GM18858 (cell line): ENCODE results near the gene SLC16A13.
"Not testable (repeated sequence)": the region's sequence is repeated elsewhere in the genome, so short reads cannot be mapped to it uniquely, and the experiment has no call there.

Source experiments
- ATAC-seq: cut with Tn5 transposase; IDR thresholded peaks from one replicate; pipeline ENCODE4 v1.9.1; 2021; ENCODE audit not compliant: unreplicated experiment

The SLC16A13 gene

DNA sequence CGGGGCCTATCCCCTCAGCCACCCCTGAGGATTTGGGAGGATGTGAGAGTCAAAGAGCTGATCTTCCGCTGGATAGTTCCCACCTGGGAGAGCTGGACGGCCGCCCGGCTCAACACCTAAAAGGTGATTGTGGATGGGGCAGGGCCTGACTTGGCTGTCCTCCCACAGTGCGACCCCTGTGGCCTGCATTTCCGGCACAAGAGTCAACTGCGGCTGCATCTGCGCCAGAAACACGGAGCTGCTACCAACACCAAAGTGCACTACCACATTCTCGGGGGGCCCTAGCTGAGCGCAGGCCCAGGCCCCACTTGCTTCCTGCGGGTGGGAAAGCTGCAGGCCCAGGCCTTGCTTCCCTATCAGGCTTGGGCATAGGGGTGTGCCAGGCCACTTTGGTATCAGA, 8.5 kb upstream of the SLC16A13 start:
- ATAC-seq, result no peak

DNA sequence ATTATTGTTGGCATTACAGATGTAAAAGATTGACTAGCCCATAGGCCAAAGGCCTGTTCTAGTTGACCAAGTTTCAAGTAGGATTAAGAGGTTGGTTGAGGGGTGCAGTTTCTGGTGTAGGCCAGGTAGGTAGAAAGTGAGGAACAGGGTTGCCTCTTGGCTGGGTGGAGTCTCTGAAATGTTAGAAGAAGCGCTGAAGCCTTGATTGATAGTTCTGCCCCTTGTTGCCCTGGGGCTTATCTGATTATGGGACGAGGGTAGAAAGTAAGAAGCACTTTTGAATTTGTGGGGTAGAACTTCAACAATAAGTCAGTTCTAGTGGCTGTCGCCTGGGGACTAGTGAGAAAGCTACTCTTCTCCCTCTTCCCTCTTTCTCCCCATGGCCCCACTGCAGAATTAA, 6.7 kb upstream of the SLC16A13 start:
- ATAC-seq, result no peak

DNA sequence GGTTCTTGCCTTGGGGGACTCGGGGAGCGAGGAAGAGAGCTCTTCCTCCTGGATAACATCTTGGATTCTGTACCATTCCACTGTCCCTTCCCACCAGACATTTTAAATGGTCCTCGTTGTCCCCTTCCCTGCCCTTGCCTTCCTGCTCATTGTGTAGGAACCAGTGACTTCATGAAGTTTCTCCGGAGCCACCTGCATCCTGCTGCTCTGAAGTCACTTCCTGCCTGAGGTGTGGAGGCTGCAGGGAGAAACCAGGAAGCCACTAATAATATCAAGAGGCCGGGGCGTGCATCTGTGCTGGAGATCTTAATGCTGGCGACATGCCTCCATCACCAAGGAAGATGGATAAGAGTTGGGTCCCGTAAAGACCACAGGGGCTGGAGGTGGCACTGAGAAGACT, 6.2 kb upstream of the SLC16A13 start:
- no peak for ATAC-seq

DNA sequence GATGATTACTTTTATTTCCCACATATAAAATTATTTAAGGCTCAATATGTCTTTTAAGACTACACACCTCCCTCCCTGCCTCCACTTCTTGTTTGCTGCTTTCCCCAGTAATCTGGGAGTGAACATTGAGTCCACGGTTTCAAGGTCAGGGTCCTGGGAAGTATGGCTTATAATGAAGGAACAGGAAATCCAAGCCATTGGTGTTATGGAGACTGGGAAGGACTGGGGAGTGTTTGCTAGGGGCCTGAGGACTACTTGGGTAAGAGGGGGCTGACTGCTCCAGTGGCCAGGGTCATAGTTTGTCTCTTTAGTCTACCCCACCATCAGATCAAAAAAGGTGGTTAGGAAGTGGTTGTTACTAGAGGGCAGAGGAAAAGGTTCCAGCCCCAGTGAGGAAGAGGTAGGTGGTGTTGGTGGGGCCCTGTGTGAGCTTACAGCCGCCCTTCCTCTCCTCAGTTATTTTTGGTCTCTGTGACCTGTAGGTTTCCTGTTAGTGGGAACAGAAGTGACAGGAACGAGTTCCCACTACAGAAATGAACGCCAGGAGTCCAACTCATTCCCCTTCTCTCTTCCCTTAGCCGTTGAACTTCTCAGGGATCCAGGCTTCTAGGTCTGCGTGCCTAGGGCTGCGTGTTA, 742 bp upstream of the SLC16A13 start:
- peak; percentile 12 for ATAC-seq

- ATAC-seq, result no peak
Measured at GRCh38 chr17:7038025-7038862, 2.4 kb downstream of the SLC16A13 start.

DNA sequence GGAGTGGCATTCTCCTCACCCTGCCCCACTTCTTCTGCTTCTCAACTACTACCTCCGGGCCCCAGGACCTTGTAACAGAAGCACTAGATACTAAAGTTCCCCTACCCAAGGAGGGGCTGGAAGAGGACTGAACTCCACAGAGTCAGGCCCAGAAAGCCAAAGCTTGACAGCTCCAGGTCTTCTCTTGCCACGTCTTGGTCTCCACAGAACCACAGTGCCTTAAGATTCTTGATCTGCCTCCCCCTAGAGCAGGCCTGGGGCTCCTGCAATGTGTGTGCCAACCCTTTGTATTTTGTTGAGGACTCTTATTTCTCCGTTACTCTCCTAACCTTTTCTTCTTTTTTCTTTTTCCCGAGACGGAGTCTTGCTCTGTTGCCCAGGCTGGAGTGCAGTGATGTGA, 4.0 kb downstream of the SLC16A13 start:
- no peak for ATAC-seq

- no peak for ATAC-seq
Measured at GRCh38 chr17:7041607-7042500, 6.0 kb downstream of the SLC16A13 start.

- ATAC-seq, result no peak
Measured at GRCh38 chr17:7042501-7043181, 6.8 kb downstream of the SLC16A13 start.

DNA sequence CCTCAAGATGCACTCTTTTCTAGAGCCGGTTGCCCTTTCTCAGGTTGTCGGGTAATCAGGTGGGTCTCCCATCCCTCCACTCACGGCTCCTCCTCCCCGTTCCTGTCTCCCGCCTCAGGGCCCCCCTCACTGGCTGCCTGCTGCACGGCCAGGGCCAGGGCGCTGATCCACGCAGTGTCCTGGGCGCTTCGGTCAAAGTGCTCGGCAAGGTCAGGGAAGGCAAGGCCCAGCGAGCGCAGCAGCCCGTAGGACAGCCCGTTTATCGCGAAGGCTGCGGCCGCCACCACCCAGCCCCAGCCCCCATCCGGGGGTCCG, 7.3 kb downstream of the SLC16A13 start:
- ATAC-seq, result no peak

- no peak for ATAC-seq
Measured at GRCh38 chr17:7043497-7044198, 7.8 kb downstream of the SLC16A13 start, which contains the start of gene SLC16A11. Gene SLC16A11, minus strand, starts transcription at chr17:7044092. Its CDS starts 579 bp downstream, at chr17:7043513.

- ATAC-seq, result no peak
Measured at GRCh38 chr17:7045492-7046126, 9.8 kb downstream of the SLC16A13 start.

- no peak for ATAC-seq
Measured at GRCh38 chr17:7046127-7046724, 10.4 kb downstream of the SLC16A13 start.

GRCh38 chr17:7046725-7047397, 11.0 kb downstream of the SLC16A13 start:
- ATAC-seq, result not testable (repeated sequence)

- no peak for ATAC-seq
Measured at GRCh38 chr17:7047566-7047965, 11.8 kb downstream of the SLC16A13 start.

- ATAC-seq, result no peak
Measured at GRCh38 chr17:7048968-7049367, 13.2 kb downstream of the SLC16A13 start.

DNA sequence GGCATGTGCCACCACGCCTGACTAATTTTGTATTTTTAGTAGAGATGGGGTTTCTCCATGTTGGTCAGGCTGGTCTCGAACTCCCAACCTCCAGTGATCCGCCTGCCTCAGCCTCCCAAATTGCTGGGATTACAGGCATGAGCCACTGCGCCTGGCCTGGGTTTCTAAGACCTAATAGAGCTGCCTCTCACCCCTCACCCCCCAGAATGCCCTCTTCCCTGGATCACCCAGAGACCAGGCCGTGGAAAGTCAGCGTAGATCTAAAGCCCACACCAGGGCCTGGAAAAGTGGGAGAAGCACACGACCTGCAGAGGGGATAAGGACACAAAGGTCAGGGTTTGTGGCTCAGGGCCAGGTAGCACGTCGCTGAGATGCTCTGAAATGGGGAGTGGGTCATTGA, 14.8 kb downstream of the SLC16A13 start:
- not testable (repeated sequence) for ATAC-seq

- no peak for ATAC-seq
Measured at GRCh38 chr17:7056386-7056785, 20.6 kb downstream of the SLC16A13 start.

- no peak for ATAC-seq
Measured at GRCh38 chr17:7058831-7059447, 23.1 kb downstream of the SLC16A13 start.
